Astrocyte (in vitro differentiated cells and primary cell): Measurements from ENCODE around the gene TSPAN33. TPM values are rescaled to one million over a fixed set of nuclear protein-coding genes. Genes with fewer than 3 reads are reported as not detected.

Experiments
- DNase-seq: peaks from one replicate; pipeline ENCODE4 v3.0.0-alpha.2; 2010; ENCODE audit warnings: low read depth
- FAIRE-seq: peaks from 2 replicates; lab custom pipeline; 2011; peaks lifted over from hg19 to GRCh38; lab: Jason Lieb, UNC
- H2AFZ ChIP-seq: 2 replicates; pipeline ENCODE4 v1.6.0; 2012; ENCODE audit warnings: low read depth, low read length, inconsistent platforms
- H3K27ac ChIP-seq: 2 replicates; pipeline ENCODE4 v1.5.1; 2011; ENCODE audit warnings: low read depth, low read length, inconsistent platforms
- H3K27me3 ChIP-seq: 2 replicates; pipeline ENCODE4 v1.6.0; 2011; ENCODE audit warnings: low read length, inconsistent platforms; ENCODE audit not compliant: insufficient read depth
- H3K36me3 ChIP-seq: 2 replicates; pipeline ENCODE4 v1.5.1; 2011; ENCODE audit warnings: low read length, inconsistent platforms; ENCODE audit not compliant: insufficient read depth
- H3K4me1 ChIP-seq: 2 replicates; pipeline ENCODE4 v1.5.1; 2011; ENCODE audit warnings: low read length, inconsistent platforms; ENCODE audit not compliant: insufficient read depth
- H3K4me2 ChIP-seq: 2 replicates; pipeline ENCODE4 v1.6.0; 2012; ENCODE audit warnings: low read length, inconsistent platforms
- H3K4me3 ChIP-seq: 2 replicates; pipeline ENCODE4 v1.5.1; 2011; ENCODE audit warnings: low read depth, mild to moderate bottlenecking, low read length, inconsistent platforms; ENCODE audit not compliant: insufficient read depth
- H3K79me2 ChIP-seq: 2 replicates; pipeline ENCODE4 v1.6.0; 2012; ENCODE audit warnings: mild to moderate bottlenecking, low read length, inconsistent platforms; ENCODE audit not compliant: insufficient read depth
- H3K9ac ChIP-seq: 2 replicates; pipeline ENCODE4 v1.6.0; 2012; ENCODE audit warnings: mild to moderate bottlenecking, low read length, inconsistent platforms
- H3K9me3 ChIP-seq: 2 replicates; pipeline ENCODE4 v1.5.1; 2012; ENCODE audit warnings: low read depth, mild to moderate bottlenecking, low read length, inconsistent platforms; ENCODE audit not compliant: insufficient read depth
- H4K20me1 ChIP-seq: 2 replicates; pipeline ENCODE4 v1.6.0; 2012; ENCODE audit warnings: low read length, inconsistent platforms; ENCODE audit not compliant: insufficient read depth
- H3K27ac Mint-ChIP-seq: one replicate; pipeline ENCODE4 v1.8.0; 2021; ENCODE audit warnings: mild to moderate bottlenecking, mixed read lengths; ENCODE audit not compliant: unreplicated experiment
- H3K27me3 Mint-ChIP-seq: one replicate; pipeline ENCODE4 v1.8.0; 2021; ENCODE audit warnings: low read depth, mixed read lengths; ENCODE audit not compliant: unreplicated experiment
- H3K36me3 Mint-ChIP-seq: one replicate; pipeline ENCODE4 v1.8.0; 2021; ENCODE audit warnings: low read depth, mixed read lengths; ENCODE audit not compliant: unreplicated experiment
- H3K4me1 Mint-ChIP-seq: one replicate; pipeline ENCODE4 v1.8.0; 2021; ENCODE audit warnings: low read depth, mixed read lengths; ENCODE audit not compliant: unreplicated experiment
- H3K4me3 Mint-ChIP-seq: one replicate; pipeline ENCODE4 v1.8.0; 2021; ENCODE audit warnings: mild to moderate bottlenecking, moderate library complexity, mixed read lengths; ENCODE audit not compliant: unreplicated experiment
- H3K9me3 Mint-ChIP-seq: one replicate; pipeline ENCODE4 v1.8.0; 2021; ENCODE audit warnings: mild to moderate bottlenecking, mixed read lengths; ENCODE audit not compliant: unreplicated experiment
- CTCF ChIP-seq: IDR thresholded peaks from 2 replicates; pipeline ENCODE4 v1.5.1; 2011; ENCODE audit warnings: low read depth, mild to moderate bottlenecking, inconsistent platforms, low read length, moderate library complexity; ENCODE audit not compliant: insufficient read depth
- EZH2 ChIP-seq: IDR thresholded peaks from 2 replicates; pipeline ENCODE4 v1.6.1; 2012; ENCODE audit warnings: mild to moderate bottlenecking, low read length, inconsistent platforms; ENCODE audit not compliant: insufficient read depth
- total RNA-seq: library from RNA; stranded (reverse); gene quantifications from 2 replicates; pipeline ENCODE4 v1.2.1, GENCODE V29; 2021

TSPAN33 gene
- total RNA-seq, 1 donor from 2014 or later, result 6.5 TPM

DNA sequence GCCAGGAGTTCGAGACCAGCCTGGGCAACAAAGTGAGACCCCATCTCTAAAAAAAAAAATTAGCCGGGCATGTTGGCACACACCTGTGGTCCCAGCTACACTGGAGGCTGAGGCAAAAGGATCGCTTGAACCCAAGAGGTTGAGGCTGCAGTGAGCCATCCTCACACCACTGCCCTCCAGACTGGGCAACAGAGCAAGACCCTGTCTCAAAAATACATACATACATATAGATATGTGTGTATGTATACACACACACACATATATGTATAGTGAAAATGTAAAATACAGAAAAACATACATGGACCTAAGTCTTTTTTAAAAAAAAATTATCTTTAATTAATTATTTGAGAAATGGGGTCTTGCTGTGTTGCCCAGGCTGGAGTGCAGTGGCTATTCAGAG lies 49.4 kb downstream of the TSPAN33 start:
- Mint-ChIP-seq H3K4me1 (no peaks in the 10 kb centered on the region), H3K36me3 (peaks cover 2% of the 10 kb centered on the region), H3K27ac (no peak overlapping the region), H3K9me3 (no peaks in the 10 kb centered on the region), H3K4me3 (no peak overlapping the region), H3K27me3 (no peaks in the 10 kb centered on the region)
- Histone ChIP-seq H3K4me1 (peaks cover 11% of the 10 kb centered on the region), H3K27ac (no peak overlapping the region), H3K9ac (no peak overlapping the region), H3K4me3 (no peak overlapping the region), H4K20me1 (peaks cover 54% of the 10 kb centered on the region), H3K9me3 (no peaks in the 10 kb centered on the region), H3K27me3 (no peaks in the 10 kb centered on the region), H3K79me2 (peaks cover 64% of the 10 kb centered on the region), H3K4me2 (no peak overlapping the region), H3K36me3 (no peaks in the 10 kb centered on the region), H2AFZ (no peak overlapping the region)
- FAIRE-seq, result no peak
- TF ChIP-seq CTCF (no peak), EZH2 (no peak)
- DNase-seq, result no peak

DNA sequence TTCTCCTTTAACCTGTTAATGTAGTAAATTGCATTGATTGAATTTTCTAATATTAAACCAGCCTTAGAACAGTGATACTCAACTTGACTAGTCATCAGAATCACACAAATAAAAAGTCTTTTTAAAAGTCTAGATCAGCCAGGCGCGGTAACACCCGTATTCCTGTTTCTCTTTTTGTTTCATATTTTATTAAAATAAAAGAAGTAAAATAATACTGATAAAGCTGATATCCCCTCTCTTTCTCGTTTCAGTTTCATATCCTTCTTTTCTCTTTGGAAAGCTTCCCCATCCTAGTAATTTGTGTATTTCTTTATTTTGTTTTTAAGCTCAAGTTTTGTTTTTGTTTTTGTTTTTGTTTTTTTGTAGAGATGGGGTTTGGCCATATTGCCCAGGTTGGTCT lies 53.3 kb downstream of the TSPAN33 start:
- no peak for TF ChIP-seq CTCF
- no peak for TF ChIP-seq EZH2
- H3K4me1 ChIP-seq, result no peaks in the 10 kb centered on the region
- no peak overlapping the region for H2AFZ ChIP-seq
- H3K9ac ChIP-seq, result no peak overlapping the region
- no peaks in the 10 kb centered on the region for H3K27me3 ChIP-seq
- peaks cover 35% of the 10 kb centered on the region for H4K20me1 ChIP-seq
- no peak overlapping the region for H3K27ac Mint-ChIP-seq
- FAIRE-seq (no peak), DNase-seq (no peak)
- no peak overlapping the region for H3K27ac ChIP-seq
- no peaks in the 10 kb centered on the region for H3K27me3 Mint-ChIP-seq
- peaks cover 6% of the 10 kb centered on the region for H3K36me3 Mint-ChIP-seq
- no peaks in the 10 kb centered on the region for H3K9me3 Mint-ChIP-seq
- no peaks in the 10 kb centered on the region for H3K4me1 Mint-ChIP-seq
- H3K4me2 ChIP-seq, result no peak overlapping the region
- no peak overlapping the region for H3K4me3 Mint-ChIP-seq
- H3K4me3 ChIP-seq, result no peak overlapping the region
- peaks cover 28% of the 10 kb centered on the region for H3K79me2 ChIP-seq
- H3K36me3 ChIP-seq, result no peaks in the 10 kb centered on the region
- no peaks in the 10 kb centered on the region for H3K9me3 ChIP-seq

GRCh38 chr7:129199406-129199805 lies 54.9 kb downstream of the TSPAN33 start:
- Histone ChIP-seq H3K4me1 (no peaks in the 10 kb centered on the region), H3K36me3 (no peaks in the 10 kb centered on the region), H3K9me3 (no peaks in the 10 kb centered on the region), H3K79me2 (peaks cover 17% of the 10 kb centered on the region), H3K4me2 (no peak overlapping the region), H3K27me3 (no peaks in the 10 kb centered on the region), H4K20me1 (peaks cover 38% of the 10 kb centered on the region), H3K9ac (no peak overlapping the region), H2AFZ (no peak overlapping the region), H3K27ac (no peak overlapping the region), H3K4me3 (no peak overlapping the region)
- H3K4me3 Mint-ChIP-seq, result no peak overlapping the region
- H3K4me1 Mint-ChIP-seq, result no peaks in the 10 kb centered on the region
- no peak overlapping the region for H3K27ac Mint-ChIP-seq
- TF ChIP-seq CTCF, result no peak
- no peak for TF ChIP-seq EZH2
- DNase-seq (no peak), FAIRE-seq (no peak)
- H3K36me3 Mint-ChIP-seq, result peaks cover 10% of the 10 kb centered on the region
- H3K9me3 Mint-ChIP-seq, result no peaks in the 10 kb centered on the region
- no peaks in the 10 kb centered on the region for H3K27me3 Mint-ChIP-seq
